ENCODE results near the gene RNGTT.
"Not testable (repeated sequence)": the region's sequence is repeated elsewhere in the genome, so short reads cannot be mapped to it uniquely, and the experiment has no call there.

RNGTT gene

GRCh38 chr6:88814909-88815308, 148.5 kb downstream of the RNGTT start:
- no peak for DNase-seq (ENCODE audit: low read depth, low spot score)

DNA sequence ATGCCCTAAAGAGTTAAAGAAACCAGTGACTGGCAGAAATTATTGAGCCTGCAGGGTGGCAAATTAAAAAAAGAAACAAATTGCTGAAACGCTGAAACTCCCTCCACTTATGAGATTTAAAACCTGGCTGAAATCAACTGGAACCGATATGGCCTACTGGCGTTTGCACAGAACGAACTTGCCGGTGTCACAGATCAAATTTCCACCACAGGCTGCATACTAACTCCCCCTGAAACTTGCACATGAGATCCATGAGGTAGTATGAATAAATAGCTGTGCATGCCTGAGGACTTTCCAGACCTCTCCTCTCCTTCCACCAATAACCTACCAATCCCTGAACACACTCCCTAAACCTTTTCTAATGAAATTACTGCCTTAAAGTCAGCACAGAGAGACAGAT, 150.4 kb downstream of the RNGTT start:
- DNase-seq (ENCODE audit: low read depth, low spot score) = no peak

DNA sequence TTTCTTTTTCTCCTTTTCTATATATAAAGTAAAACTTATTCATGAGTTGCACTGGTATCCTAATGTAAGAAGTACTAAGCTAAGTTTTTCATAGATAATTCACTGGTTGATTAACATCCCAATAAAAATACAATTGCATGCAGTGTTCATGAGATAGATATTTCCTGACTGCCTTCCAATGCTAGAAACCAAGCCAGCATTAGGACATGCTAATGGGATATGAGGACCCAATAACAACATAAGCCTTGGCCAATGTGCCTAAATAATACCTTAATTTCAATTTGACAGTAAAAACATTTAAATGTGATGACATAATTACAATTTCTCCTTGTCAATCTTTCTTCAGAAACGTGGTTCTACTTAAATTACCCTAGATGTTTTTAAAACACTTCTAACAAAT, 152.7 kb downstream of the RNGTT start:
- no peak for DNase-seq (ENCODE audit: low read depth, low spot score)

- DNase-seq (ENCODE audit: low read depth, low spot score) = no peak
Observed at GRCh38 chr6:88810089-88810488, 153.3 kb downstream of the RNGTT start.

- no peak for DNase-seq (ENCODE audit: low read depth, low spot score)
Observed at GRCh38 chr6:88808381-88808780, 155.0 kb downstream of the RNGTT start.

DNA sequence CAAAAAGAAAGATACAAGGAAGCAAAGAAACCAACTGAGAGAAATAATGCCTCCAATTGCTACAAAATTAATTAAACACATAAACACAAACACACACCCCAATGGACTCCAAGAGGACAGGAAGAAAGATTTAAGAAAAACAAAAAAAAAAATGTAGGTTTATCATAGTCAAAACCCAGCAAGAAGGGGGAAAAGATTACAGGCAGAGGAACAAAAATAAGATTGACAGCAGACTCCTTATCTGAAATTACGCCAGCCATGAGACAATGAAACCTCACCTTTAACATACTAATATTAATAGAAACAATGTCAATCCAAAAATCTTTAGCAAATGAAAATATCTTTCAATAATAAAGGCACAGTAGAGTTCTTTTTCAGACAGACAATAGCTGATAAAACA, 155.8 kb downstream of the RNGTT start:
- DNase-seq (ENCODE audit: low read depth, low spot score) = no peak

- no peak for DNase-seq (ENCODE audit: low read depth, low spot score)
Observed at GRCh38 chr6:88806728-88807127, 156.7 kb downstream of the RNGTT start.

GRCh38 chr6:88804701-88805100, 158.7 kb downstream of the RNGTT start:
- DNase-seq (ENCODE audit: low read depth, low spot score) = no peak

GRCh38 chr6:88785478-88785877, 177.9 kb downstream of the RNGTT start:
- DNase-seq (ENCODE audit: low read depth, low spot score) = no peak

GRCh38 chr6:88780714-88781389, 182.6 kb downstream of the RNGTT start:
- DNase-seq (ENCODE audit: low read depth, low spot score) = peak; percentile 73

GRCh38 chr6:88775866-88776571, 187.4 kb downstream of the RNGTT start:
- no peak for DNase-seq (ENCODE audit: low read depth, low spot score)

DNA sequence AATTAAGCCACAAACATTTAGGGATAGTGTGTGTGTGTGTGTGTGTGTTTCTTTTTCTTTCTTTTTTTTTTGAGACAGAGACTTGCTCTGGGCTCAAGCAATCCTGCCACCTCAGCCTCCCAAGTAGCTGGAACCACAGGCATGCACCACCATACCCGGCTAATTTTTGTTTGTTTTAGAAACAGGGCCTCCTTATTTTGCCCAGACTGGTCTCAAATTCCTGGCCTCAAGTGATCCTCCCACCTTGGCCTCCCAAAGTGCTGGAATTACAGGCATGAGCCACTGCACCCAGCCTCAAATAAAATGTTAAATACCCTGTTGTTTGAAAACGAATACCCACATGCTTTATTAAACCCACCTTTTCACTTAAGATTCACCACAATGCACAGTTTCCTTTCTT, 195.3 kb downstream of the RNGTT start:
- not testable (repeated sequence) for DNase-seq (ENCODE audit: low read depth, low spot score)

GRCh38 chr6:88764081-88764480, 199.3 kb downstream of the RNGTT start:
- no peak for DNase-seq (ENCODE audit: low read depth, low spot score)

- DNase-seq (ENCODE audit: low read depth, low spot score) = no peak
Observed at GRCh38 chr6:88763160-88763559, 200.3 kb downstream of the RNGTT start.

DNA sequence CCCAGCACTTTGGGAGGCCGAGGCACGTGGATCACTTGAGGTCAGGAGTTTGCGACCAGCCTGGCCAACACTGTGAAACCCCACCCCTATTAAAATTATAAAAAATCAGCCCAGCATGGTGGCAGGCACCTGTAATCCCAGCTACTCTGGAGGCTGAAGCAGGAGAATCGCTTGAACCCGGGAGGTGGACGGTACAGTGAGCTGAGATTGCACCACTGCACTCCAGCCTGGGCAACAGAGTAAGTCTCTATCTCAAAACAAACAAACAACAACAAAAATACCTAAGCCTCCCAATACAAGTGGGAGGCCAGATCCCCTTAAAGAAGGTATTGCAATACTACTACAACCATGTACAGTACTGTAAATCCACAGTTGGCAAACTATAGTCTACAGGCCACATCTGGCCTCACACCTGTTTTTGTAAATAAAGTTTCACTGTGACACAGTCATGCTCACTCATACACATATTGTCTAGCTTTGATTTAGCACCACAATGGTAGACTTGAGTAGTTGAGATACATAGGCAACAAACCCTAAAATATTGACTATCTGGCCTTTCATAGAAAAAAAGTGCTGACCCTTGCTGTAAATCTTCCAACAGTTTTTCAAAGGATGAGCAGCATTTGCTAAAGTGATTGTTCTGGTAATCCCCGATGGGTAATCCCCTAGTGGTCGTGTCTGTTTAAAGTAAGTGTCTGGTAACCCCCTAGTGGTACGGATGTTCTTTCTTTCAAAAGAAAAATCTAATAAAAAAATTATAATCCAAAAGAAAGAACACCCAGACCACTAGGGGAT, 202.0 kb downstream of the RNGTT start:
- DNase-seq (ENCODE audit: low read depth, low spot score) = no peak

- DNase-seq (ENCODE audit: low read depth, low spot score) = no peak
Observed at GRCh38 chr6:88760091-88760490, 203.3 kb downstream of the RNGTT start.

DNA sequence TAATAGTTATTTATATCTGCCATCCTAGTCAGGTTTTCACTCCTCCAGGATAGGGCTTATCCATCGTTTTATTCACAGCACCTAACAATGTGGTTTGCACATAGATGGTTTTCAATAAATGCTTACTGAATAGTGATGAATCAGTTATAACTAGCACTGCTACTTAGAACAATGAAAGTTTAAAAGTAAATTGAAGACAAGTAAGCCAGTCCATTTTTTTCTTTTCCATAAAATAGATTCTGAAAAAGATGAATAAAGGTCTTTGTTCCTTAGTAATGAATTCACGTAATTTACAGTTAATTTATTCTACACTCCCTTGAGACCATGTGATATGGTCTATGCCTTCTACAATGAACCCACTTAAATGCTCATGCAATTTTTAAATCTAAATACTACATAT, 212.5 kb downstream of the RNGTT start:
- DNase-seq (ENCODE audit: low read depth, low spot score) = no peak

- DNase-seq (ENCODE audit: low read depth, low spot score) = no peak
Observed at GRCh38 chr6:88749849-88750248, 213.6 kb downstream of the RNGTT start.

DNA sequence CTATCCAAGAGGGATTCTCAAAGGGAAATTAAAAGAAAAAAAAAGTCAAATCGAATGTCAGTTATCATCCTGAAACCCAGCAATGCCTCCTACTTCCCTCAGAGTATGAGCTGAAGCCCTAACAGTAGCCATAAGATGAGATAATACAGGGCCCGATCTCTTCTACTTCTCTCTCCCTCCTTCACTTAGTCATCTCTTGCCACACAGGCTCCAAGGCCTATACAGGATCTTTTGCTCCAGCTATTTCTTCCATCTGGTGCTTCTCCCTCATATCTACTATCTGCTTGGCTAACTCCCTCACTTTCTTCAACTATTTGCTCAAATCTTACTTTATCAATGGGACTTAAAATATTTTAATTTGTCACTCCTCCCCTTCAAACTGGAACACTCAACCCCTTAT, 215.3 kb downstream of the RNGTT start:
- DNase-seq (ENCODE audit: low read depth, low spot score) = no peak

- DNase-seq (ENCODE audit: low read depth, low spot score) = no peak
Observed at GRCh38 chr6:88741939-88742338, 221.5 kb downstream of the RNGTT start.

GRCh38 chr6:88741071-88741470, 222.3 kb downstream of the RNGTT start:
- no peak for DNase-seq (ENCODE audit: low read depth, low spot score)

GRCh38 chr6:88734544-88734943, 228.9 kb downstream of the RNGTT start:
- DNase-seq (ENCODE audit: low read depth, low spot score) = no peak

- DNase-seq (ENCODE audit: low read depth, low spot score) = peak; percentile 96
Observed at GRCh38 chr6:88730611-88731011, 232.8 kb downstream of the RNGTT start.

All from ELF-1 (cell line).